ENCODE results near the gene WDR76. TPM values are rescaled to one million over a fixed set of nuclear protein-coding genes. Genes with fewer than 3 reads are reported as not detected.
A peak's percentile ranks its signal among the peaks of the same experiment; 100 is the strongest.

WDR76 gene
- polyA plus RNA-seq, 1 donor, result 7.3 TPM

DNA sequence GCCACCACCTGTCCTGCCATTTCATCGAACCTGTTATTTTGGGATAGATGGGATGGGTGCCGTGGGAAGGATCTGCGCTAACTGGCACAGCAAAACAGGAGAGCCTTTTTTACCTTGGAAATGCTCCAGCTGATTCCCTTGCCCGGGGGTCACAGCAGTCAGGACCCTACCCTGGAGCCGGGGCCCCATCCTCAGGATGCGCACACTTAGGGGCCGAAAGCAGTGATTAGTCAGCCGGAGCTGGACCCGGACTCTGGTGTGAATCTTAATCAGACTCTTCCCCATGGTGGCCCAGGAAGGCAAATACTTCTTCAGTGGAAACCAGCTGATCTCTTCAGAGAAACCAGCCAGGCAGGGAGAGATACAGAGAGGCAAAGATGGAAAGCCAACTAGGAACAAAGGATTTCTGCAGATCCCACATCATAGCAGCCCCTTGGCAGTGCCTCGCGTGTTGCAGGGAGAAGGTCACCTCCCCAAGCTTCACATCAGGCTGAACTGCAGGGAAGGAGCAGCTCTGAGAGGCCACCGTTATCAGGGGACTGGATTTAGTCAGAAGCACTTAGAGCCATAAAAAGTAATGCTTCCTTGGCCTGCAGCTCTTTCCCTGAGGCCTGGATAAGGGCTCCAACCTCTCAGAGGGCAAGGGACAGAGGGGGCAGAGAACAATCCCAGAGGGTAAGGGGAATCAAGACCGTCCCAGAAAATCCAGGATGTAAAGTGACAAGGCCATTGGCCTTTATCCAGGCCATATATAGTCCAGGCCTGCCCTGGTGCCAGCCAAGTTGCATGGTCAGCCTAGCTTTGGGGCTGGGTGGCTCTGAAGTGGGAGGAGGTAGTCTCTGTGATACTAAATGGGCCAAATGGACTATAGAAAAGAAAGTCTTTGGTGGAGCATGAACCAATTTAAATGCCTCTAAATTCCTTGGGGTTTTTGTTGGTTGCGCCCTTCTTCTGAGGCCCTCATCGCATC is 52.9 kb downstream of the WDR76 start:
- DNase-seq, result no peak

DNA sequence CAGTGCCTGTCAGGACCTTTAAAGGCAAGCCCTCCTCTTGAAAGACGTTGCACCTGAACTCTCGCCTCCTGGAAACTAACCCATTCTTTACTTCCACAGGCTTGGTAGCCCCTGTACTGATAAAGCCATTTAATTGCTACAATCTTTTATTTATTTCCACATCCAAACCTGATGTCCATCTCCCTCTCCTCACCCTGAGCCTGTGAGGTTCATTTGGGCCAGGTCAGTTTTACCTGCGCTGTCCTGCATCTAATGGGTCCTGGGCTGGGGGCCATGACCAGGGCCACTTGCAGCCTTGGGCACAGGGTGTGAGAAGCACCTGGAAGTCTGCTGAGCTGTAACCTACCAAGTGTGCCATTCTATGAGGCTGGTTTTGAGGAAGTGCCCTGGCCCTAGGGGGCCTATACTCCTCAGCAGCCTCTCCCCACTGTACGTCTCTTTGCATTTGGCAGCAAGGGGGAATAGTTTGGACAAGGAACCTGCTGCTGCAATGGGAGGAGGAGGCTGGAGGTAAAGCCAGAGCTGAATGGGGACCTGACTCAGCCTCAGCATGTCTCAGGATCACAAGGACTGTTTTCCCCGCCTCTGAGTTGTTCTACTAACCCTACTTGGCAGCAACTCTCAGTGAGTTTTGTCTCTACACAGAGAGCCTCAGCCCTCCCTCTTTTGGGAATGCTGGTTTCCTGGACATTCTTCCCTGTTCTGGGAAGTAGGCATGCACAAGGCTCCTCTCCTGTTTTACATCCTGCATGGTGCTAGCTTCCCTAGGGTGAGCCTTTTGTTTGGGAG is 53.8 kb downstream of the WDR76 start:
- DNase-seq, result no peak

DNA sequence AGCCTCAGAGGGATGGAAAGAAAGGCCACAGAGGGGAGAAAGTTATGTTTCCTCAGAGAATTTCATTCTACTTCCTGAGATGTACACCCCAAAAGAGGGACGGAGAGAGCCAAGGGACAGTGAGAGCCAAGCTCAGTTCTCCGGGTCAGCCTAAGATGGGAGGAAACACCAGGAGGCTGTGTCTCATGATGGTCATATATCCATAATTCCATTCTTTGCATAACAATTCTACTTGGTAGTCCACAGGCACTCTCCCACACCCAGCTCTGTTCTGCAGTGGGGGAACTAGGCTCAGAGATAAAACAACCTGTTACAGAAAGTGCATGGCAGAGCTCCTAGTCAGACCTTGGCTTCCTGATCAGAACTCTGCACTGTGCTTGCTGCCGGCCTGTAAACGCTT is 54.4 kb downstream of the WDR76 start:
- no peak for DNase-seq

DNA sequence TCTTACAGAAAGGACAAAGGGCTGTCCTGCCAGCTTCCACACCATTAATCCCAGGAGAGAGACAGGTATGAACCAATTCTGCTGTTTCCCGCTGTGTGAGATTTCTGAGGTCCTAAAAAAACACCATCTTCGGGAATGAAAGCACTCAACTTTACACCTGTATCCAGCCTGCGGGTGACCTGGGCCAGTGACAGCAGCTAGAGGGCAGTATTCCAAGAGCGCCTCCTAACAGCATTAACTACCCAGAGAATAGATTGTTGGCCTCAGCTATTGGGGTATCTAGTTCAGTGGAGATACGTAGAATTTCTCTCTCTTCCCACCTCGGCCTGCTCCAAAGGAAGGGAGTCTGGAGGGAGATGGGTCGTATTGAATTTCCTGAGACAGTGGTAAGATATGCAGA is 55.1 kb downstream of the WDR76 start:
- DNase-seq, result no peak

DNA sequence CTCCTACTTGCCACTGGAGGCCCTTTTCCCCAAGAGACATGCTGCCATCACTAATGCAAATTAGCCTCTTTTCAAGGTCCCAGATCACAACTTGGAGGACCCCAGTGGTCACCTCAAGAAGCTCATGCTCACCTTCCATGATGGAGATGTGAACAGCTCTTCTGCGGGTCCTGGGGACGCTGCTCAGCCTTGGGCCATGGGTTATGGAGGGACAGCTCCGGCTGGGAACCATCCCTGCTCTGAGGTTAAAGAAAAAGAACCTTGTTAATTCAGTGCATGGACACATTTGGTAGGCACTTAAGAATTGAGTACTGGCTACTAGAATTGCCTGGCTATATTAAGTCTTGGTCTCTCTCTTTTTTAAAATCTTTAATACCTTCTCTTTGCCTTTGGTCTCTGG is 56.8 kb downstream of the WDR76 start:
- no peak for DNase-seq

DNA sequence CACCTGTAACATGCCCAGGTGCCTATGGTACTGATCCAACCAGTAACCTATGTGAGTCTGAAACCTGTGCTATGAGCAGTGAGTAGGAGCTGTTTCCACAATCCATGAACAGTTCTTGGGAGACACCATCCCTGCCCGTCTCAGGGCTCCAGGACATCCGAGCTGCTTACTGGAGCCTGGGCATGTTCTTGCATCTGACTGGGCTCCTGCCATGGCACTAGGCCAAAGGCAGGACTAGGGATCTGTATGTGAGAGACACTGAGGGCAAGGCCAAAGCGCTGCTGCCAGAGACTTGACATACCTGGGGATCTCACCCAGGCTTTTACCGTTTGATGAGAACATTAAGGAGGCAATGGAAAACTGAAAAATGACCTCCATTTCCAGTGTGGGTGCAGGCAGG is 59.8 kb downstream of the WDR76 start:
- DNase-seq, result no peak

DNA sequence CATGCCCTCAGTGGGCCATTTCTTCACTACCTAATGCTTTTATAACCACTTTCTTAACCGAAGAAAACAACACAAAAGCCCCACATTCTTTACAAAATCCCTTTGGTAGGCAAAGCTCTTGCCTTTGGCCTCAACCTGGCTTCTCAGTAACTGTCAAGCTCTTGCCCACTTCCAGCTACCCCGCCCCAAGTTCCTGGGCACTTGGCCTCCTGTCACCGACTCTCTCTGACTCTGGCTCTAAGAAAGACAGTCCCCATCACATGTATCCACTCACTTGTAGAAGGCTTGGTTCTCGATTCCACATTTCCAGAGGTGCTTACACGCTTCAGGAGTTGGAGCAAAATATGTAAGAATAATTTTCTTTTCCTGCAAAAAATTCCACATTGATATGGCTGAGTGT is 61.1 kb downstream of the WDR76 start:
- DNase-seq, result no peak

DNA sequence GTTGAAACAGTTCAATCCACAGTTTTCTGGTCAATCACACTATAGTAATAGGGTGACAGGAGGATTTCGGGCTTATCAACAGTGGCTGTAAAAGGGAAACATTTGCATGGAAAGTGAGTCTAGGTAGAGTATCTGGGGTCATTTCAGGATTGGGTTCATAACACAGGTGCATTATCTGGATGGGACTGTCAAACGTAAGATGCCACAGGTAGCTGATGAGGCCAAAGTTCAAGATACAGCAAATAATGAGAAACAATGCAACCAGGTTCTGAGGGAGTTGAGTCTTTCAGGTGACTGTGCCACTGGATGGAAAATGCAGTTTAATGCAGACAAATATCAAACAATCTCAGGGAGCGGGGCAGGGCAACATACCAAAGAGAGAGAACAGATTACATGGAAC is 62.2 kb downstream of the WDR76 start:
- no peak for DNase-seq

DNA sequence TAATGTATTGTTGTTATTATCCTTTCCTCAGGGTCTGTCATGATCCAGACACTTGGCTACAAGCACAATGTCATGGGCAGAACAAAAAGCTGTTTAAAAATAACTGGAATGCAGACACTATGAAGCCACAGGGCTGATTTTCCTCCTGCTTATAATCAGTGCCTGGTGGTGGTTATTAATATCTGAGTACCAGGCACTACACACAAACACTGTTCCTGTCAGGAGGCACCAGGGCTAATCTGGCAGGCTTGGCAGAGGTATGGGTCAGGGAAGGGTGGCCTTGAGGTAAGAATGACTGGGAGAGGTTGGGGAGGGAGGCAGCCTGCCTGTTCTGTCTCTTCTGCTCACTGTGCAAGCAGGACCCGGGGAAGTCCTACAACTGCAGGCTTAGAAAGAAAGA is 67.2 kb downstream of the WDR76 start:
- DNase-seq, result no peak

DNA sequence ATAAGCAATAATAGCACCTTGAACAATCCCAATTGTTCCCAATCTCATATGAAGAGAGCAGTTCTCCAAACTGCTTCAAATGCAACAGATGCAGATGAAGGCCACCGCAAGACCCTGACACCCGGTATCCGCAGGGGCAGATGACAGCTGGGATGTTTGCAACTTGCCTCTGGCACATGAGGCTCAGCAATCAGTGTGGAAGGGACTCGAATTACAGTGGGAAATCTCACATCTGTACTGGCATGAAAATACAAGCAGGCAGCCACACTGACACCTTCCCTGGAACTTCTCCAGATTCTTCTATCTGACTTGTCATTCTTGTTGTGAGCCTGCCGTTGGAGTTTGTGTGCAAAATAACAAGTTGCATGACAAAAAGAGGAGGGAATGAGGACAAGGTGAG is 68.8 kb downstream of the WDR76 start:
- DNase-seq, result no peak

DNA sequence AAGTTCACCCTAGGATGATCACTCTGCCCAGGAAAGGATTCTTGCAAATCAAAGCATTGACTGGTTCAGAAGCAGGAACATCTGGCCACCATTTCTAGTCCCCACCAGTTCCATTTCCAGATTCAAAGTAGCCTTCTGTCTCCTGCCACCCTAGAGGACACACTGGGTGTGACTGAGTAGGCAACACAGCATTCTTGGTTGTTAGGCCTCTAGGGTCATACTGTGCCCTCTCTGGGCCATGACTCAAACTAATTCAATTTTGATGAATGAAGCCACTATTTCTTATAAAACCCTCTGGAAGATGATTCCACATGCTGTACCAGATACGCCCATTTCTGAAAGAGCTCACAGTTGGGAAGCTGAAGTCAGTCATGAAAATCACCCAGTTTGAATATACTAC is 69.7 kb downstream of the WDR76 start:
- DNase-seq, result no peak

DNA sequence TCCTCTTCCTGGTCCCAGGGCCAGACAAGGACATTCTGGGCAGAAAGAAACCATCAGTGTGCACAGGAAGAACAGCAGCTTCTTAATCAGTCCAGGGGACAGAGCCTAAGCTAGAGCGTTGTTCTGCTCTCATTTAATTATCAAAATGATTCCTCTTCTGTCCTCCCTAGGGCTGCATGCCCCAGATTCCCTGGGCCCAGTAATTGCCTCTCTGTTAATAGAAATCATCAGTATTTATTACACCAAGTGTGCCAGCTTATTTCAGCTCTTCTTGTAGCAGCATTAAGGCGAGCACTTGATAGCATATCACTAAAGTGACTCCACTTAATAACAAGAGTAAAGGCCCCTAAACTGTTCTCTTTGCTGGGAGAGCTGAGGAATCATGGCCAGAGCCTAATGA is 72.1 kb downstream of the WDR76 start:
- no peak for DNase-seq

DNA sequence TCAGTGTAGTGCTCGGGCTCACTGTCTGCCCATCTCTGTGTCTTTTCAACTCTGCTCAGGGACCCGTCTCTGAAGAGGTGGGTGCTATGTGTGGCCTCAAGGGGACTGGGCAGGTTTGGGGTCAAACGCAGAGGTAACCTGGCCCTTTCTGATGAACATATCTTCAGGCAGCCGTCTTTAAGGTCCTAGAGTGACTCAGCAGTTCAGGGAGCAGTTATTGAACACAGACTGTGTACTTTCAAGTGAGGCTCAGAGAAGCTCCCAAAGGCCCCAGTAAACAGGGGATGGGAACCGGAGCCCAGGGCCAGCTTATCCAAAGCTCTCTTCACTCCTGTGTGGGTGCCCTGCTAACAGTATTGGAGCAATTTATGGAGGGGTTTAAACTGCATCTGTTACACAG is 73.1 kb downstream of the WDR76 start:
- DNase-seq, result no peak

DNA sequence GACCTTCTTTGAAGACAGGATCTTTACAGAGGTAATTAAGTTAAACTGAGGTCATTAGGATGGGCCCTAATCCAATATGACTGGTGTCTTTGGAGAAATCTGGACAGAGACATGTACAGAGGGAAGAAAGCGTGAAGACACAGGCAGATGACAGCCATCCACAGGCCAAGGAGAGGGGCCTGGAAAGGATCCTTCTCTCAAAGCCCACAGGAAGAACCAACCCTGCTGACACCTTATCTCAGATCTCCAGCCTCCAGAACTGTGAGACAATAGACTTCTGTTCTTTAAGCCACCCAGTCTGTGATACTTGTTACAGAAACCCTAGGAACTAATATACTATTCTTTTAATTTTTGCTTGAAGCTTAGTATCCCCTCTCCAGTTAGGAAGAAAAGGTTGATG is 74.2 kb downstream of the WDR76 start:
- no peak for DNase-seq

DNA sequence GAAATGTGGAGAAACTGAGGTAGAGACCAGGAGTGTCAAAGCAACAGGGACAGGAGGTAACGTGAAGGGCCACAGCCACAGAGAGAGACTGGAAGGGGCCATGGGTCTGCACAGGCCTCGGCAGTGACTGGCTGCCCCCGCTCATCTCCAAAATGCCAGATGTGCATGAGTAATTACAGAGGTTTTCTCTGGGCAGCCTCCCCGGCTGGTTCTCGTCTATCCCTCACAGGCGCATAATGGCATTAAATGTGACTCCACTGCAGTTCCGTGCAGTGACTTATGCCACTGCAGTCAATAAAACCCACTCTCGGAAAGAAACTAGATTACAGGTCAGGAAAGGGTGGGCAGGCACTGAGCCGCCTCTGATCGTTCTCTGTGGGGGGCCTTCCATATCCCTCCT is 74.7 kb downstream of the WDR76 start:
- DNase-seq, result no peak

DNA sequence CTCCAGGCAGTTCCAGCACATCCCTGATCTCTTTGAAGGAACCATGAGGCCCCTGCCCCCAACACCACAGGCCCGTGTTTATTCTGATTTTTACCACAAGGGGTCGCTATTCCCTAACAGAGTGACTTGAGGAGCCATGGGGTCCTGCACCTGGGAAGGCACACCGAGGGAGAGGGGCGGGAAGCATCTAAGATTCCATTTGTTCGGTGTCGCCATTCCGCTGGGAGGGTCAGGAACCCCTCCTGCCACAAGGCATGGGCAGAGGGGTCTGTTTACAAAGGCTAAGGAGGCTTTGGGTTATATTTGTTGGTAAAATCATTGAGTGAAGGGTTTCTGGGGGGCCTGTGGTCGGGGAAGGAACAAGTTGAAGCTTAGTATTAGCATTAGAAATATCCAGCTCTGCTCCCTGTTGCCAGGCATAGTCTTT is 77.1 kb downstream of the WDR76 start:
- DNase-seq, result peak; percentile 52

DNA sequence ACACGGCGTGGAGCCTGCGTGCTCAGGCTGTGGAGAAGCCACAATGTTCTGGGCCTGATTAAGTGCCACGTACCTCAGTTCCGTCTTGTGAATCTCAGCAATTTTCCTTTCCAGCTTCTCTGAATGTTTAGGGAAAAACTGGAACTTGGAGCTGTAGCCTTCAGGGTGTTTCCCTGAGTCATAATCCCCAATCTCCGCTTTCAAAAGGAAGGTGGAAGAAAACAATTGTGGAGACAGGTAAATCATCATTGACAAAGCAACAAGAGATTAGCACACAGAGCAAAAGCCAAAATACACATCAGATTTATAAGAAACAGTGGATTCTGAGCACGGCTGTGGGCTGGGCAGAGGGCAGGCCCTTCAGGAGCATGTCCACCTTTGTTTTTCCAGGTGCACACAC is 79.0 kb downstream of the WDR76 start:
- no peak for DNase-seq

DNA sequence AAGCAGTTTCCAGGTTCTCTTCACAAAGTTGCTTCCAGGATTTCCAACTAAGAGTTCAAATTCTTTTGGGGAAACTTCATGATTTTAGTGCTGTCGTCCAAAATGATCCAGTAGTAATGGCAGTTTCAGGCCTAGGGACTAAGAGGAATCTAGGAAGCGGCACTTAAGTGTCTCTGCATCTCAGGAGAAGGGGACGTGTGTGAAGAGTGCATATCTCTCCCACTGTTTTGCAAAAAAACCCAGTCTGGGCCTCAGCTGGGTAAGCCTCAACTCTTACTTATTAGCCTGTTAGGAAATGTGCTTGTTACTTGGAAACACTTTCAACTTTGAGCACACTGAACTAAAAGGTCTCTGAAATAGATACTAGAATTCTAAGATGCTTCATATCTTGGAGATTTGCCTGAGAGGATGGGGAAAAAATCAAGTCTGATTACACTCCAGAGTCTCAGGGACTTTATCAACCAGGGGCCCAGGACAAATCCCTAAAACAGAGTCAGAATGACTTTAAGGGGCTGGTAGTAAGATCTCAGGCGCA is 81.8 kb downstream of the WDR76 start:
- no peak for DNase-seq

DNA sequence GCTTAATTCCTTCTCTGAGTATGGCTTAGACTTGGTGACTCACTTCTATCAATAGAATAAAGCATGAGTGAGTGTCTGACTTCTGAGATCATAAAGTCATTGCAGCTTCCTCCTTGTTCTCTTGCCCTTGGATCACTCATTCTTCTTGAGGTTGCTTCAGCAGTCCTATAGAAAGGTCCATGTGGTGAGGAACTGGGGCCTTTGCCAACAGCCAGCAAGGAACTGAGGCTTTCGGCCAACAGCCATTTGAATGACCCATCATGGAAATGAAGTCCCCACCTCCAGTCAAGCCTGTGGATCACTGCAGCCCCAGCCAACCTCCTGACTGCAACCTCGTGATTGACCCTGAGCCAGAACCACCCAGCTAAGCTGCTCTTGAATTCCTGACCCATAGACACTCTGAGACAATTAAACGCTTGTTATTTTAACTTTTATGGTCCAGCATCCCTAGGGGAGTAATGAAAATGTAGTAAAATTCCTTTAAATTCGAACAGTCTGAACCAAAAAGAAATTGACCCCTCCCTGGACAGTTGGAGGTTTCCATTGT is 84.5 kb downstream of the WDR76 start:
- DNase-seq, result no peak

DNA sequence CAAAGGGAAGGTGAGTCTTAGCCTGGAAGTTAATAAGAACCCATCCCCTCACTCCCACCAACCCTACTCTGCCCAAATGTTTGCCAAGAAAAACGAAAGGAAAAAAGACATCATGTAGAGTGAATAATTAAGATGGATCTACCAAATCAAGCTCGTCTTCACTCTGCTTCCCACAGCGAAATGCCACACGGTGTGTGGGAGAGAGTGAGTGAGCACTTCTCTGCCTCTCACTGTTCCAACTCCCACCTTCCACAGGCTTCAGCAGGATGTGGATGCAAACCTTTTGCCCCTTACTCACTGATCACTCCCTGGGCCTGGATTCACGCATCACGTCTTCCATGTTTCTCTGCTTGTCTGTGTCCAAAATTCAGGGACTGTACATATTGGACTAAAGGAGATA is 85.4 kb downstream of the WDR76 start:
- no peak for DNase-seq

DNA sequence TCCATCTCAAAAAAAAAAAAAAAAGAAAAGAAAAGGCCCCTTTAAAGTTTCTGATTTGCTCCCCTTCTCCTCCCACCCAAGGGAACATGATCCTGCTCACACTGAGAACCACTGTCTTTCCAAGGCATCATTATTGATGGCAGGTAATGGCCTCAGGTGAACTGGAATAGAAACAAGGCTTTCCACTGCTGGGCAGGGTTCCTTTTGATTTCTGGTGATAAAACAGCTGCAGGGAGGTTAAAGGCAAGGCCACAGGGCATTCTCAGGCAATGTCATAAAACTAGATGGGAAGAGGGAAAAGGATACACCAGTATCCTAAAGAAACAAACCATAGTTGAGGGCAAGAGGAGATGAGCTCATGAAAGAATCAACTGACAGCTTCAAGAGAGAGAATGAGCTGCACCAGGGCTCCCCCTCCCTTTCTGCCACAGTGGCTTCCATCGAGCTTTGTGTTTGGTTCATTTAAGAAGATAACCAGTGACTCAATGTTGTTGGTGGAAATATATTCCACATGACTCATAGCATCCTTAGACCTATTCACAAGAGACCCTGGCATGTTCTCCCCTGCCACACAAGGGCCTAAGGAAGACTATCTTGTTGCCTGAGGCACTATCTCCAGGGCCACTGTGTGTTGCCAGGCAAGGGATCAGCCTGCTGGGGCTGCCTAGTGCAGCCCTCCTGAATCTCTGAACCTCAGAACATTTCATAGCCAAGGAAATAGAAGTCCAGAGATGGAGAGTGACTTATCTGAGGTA is 86.4 kb downstream of the WDR76 start:
- DNase-seq, result no peak

DNA sequence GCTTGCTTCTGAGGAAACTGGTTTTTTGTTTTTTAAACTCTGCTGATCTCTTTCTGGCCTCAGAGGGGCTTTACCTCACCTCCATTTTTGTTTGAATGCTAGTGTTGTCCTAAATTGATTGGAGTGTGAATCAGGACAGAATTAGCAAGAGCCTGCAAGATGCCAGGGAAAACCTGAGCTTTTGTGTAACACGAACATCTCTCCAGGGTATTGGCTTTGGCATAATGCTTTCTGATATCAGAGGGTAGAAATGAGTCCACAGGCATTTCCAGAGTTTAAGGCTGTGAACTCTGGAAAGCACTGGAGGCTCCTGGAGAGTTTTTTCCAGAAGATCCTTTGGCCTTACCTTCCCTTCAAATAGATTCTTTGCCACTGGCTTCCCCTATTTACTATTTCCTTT is 87.1 kb downstream of the WDR76 start:
- DNase-seq, result no peak

All from hindlimb muscle (tissue), 1 donor.